ENCODE data around the gene TTI1.
"Not testable (repeated sequence)": the region's sequence is repeated elsewhere in the genome, so short reads cannot be mapped to it uniquely, and the experiment has no call there.

TTI1 gene

GRCh38 chr20:37971561-37972127 is 61.6 kb downstream of the TTI1 start:
- H3K4me3 ChIP-seq (replicated peaks in 1 of 2; ENCODE audit: low read depth in 2 of 2, low read length in 2 of 2) = no peak overlapping the region
- TF ChIP-seq, protein P1, sequence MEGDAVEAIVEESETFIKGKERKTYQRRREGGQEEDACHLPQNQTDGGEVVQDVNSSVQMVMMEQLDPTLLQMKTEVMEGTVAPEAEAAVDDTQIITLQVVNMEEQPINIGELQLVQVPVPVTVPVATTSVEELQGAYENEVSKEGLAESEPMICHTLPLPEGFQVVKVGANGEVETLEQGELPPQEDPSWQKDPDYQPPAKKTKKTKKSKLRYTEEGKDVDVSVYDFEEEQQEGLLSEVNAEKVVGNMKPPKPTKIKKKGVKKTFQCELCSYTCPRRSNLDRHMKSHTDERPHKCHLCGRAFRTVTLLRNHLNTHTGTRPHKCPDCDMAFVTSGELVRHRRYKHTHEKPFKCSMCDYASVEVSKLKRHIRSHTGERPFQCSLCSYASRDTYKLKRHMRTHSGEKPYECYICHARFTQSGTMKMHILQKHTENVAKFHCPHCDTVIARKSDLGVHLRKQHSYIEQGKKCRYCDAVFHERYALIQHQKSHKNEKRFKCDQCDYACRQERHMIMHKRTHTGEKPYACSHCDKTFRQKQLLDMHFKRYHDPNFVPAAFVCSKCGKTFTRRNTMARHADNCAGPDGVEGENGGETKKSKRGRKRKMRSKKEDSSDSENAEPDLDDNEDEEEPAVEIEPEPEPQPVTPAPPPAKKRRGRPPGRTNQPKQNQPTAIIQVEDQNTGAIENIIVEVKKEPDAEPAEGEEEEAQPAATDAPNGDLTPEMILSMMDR (IDR thresholded peaks at IDR 0.05; ENCODE audit: low read depth, low read length) = no peak
- DNase-seq (ENCODE audit: low read depth in 2 of 2) = no peak

DNA sequence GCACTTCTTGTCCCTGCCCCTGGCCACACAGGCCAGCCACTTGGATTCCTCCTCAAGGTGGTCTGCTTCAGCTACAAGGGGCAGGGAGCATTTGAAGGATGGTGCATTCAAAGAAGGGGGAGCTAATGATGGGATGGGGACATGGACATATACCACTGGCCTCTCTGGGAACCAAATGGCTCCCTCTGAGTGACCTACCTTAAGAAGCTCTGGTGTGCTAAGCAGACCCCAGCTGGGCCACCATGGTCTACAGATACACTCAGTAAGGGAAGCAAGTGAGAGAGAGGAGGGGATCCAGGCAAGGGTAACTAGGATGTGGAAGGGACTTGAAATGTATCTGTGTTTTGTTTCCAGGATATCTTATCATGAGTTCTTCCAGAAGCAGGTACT is 62.4 kb downstream of the TTI1 start:
- DNase-seq (ENCODE audit: low read depth in 2 of 2) = no peak
- TF ChIP-seq, protein P1 (IDR thresholded peaks at IDR 0.05; ENCODE audit: low read depth, low read length) = no peak

GRCh38 chr20:37969949-37970855 is 63.1 kb downstream of the TTI1 start:
- no peak overlapping the region for H3K4me3 ChIP-seq (replicated peaks in 1 of 2; ENCODE audit: low read depth in 2 of 2, low read length in 2 of 2)
- DNase-seq (ENCODE audit: low read depth in 2 of 2) = peak in 1 of 2 donors; percentile 25
- TF ChIP-seq, protein P1 (IDR thresholded peaks at IDR 0.05; ENCODE audit: low read depth, low read length) = no peak

More for the DNA sequence above, 62.4 kb downstream of the TTI1 start:
- H3K4me3 ChIP-seq (replicated peaks in 1 of 2; ENCODE audit: low read depth in 2 of 2, low read length in 2 of 2) = no peak overlapping the region

DNA sequence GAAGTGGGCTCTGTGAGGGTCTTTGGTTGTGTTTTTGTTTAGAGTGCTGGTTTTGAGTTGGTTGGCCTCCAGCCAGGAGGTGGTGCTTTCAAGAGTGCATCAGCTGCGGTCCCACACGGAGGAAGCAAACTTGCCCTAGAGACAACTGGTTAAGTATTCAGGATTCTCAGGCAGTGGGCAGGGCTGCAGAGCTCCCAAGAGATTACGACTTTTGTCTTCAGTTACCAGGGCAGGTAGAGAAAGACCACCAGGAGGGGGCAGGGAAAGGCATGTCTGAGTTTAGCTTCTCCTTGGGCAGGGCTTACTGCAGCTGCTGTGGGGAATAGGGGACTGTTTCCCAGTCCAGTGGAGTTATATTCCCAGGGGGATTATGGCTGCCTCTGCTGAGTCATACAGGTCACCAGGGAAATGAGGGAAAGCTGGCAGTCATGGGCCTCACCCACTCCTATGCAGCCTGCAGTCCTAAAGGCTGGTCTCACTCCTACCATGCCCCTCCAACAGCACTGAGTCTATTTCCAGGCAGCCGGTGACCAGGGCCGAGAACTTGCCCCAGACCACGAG is 64.3 kb downstream of the TTI1 start:
- DNase-seq (ENCODE audit: low read depth in 2 of 2) = peak in 1 of 2 donors; percentile 51
- TF ChIP-seq, protein P1 (IDR thresholded peaks at IDR 0.05; ENCODE audit: low read depth, low read length) = no peak
- no peak overlapping the region for H3K4me3 ChIP-seq (replicated peaks in 1 of 2; ENCODE audit: low read depth in 2 of 2, low read length in 2 of 2)

- not testable (repeated sequence) for H3K4me3 ChIP-seq (replicated peaks in 1 of 2; ENCODE audit: low read depth in 2 of 2, low read length in 2 of 2); DNase-seq (ENCODE audit: low read depth in 2 of 2)
Observed at GRCh38 chr20:37963483-37963882, 69.8 kb downstream of the TTI1 start.

GRCh38 chr20:37961066-37961465 is 72.2 kb downstream of the TTI1 start:
- DNase-seq (ENCODE audit: low read depth in 2 of 2) = no peak
- TF ChIP-seq, protein P1 (IDR thresholded peaks at IDR 0.05; ENCODE audit: low read depth, low read length) = no peak
- H3K4me3 ChIP-seq (replicated peaks in 1 of 2; ENCODE audit: low read depth in 2 of 2, low read length in 2 of 2) = no peak overlapping the region

- no peak for DNase-seq (ENCODE audit: low read depth in 2 of 2)
- TF ChIP-seq, protein P1 (IDR thresholded peaks at IDR 0.05; ENCODE audit: low read depth, low read length) = no peak
- H3K4me3 ChIP-seq (replicated peaks in 1 of 2; ENCODE audit: low read depth in 2 of 2, low read length in 2 of 2) = no peak overlapping the region
Observed at GRCh38 chr20:37958856-37959520, 74.3 kb downstream of the TTI1 start.

All from cardiac fibroblast (primary cell).